ENCODE data around the gene CRHR1.

The CRHR1 gene

GRCh38 chr17:45784741-45785479, 790 bp downstream of the CRHR1 start (continued):
- no peak for TF ChIP-seq GLI2 (tag by site-specific recombination; IDR thresholded peaks at IDR 0.05; ENCODE audit: borderline replicate concordance, low read depth)
- TF ChIP-seq, protein P1, sequence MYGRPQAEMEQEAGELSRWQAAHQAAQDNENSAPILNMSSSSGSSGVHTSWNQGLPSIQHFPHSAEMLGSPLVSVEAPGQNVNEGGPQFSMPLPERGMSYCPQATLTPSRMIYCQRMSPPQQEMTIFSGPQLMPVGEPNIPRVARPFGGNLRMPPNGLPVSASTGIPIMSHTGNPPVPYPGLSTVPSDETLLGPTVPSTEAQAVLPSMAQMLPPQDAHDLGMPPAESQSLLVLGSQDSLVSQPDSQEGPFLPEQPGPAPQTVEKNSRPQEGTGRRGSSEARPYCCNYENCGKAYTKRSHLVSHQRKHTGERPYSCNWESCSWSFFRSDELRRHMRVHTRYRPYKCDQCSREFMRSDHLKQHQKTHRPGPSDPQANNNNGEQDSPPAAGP (tag by site-specific recombination; IDR thresholded peaks at IDR 0.05): no peak
- TF ChIP-seq ZNF549 (tag by site-specific recombination; IDR thresholded peaks at IDR 0.05): no peak
- TF ChIP-seq ZNF416 (tag by site-specific recombination; IDR thresholded peaks at IDR 0.05): no peak
- no peak for TF ChIP-seq AEBP2 (tag by site-specific recombination; IDR thresholded peaks at IDR 0.05; ENCODE audit: borderline replicate concordance)
- TF ChIP-seq ZNF76 (tag by site-specific recombination; IDR thresholded peaks at IDR 0.05; ENCODE audit: borderline replicate concordance, low read depth): no peak
- no peak for TF ChIP-seq ZNF677 (tag by site-specific recombination; IDR thresholded peaks at IDR 0.05)
- TF ChIP-seq ZNF214 (tag by site-specific recombination; IDR thresholded peaks at IDR 0.05; ENCODE audit: borderline replicate concordance): no peak
- TF ChIP-seq ZNF510 (tag by site-specific recombination; IDR thresholded peaks at IDR 0.05; ENCODE audit: insufficient replicate concordance): no peak
- TF ChIP-seq ZNF391 (tag by site-specific recombination; IDR thresholded peaks at IDR 0.05; ENCODE audit: borderline replicate concordance, low read depth): no peak
- no peak for TF ChIP-seq ZBTB1 (tag by site-specific recombination; IDR thresholded peaks at IDR 0.05)
- TF ChIP-seq, protein P2, sequence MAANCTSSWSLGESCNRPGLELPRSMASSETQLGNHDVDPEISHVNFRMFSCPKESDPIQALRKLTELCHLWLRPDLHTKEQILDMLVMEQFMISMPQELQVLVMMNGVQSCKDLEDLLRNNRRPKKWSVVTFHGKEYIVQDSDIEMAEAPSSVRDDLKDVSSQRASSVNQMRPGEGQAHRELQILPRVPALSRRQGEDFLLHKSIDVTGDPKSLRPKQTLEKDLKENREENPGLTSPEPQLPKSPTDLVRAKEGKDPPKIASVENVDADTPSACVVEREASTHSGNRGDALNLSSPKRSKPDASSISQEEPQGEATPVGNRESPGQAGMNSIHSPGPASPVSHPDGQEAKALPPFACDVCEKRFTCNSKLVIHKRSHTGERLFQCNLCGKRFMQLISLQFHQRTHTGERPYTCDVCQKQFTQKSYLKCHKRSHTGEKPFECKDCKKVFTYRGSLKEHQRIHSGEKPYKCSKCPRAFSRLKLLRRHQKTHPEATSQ (tag by site-specific recombination; IDR thresholded peaks at IDR 0.05): no peak
- peak; percentile 93 for TF ChIP-seq ZBTB17 (tag by site-specific recombination; IDR thresholded peaks at IDR 0.05)
- no peak for TF ChIP-seq ZNF157 (tag by site-specific recombination; IDR thresholded peaks at IDR 0.05)
- TF ChIP-seq, protein P3, sequence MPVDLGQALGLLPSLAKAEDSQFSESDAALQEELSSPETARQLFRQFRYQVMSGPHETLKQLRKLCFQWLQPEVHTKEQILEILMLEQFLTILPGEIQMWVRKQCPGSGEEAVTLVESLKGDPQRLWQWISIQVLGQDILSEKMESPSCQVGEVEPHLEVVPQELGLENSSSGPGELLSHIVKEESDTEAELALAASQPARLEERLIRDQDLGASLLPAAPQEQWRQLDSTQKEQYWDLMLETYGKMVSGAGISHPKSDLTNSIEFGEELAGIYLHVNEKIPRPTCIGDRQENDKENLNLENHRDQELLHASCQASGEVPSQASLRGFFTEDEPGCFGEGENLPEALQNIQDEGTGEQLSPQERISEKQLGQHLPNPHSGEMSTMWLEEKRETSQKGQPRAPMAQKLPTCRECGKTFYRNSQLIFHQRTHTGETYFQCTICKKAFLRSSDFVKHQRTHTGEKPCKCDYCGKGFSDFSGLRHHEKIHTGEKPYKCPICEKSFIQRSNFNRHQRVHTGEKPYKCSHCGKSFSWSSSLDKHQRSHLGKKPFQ (tag by site-specific recombination; IDR thresholded peaks at IDR 0.05): no peak
- TF ChIP-seq ZFP3 (tag by site-specific recombination; IDR thresholded peaks at IDR 0.05; ENCODE audit: low read depth): no peak
- TF ChIP-seq ELK4 (IDR thresholded peaks at IDR 0.05; ENCODE audit: borderline replicate concordance, low read depth, low read length): no peak
- no peak for TF ChIP-seq ZNF529 (tag by site-specific recombination; IDR thresholded peaks at IDR 0.05; ENCODE audit: insufficient replicate concordance)
- TF ChIP-seq, protein P4, sequence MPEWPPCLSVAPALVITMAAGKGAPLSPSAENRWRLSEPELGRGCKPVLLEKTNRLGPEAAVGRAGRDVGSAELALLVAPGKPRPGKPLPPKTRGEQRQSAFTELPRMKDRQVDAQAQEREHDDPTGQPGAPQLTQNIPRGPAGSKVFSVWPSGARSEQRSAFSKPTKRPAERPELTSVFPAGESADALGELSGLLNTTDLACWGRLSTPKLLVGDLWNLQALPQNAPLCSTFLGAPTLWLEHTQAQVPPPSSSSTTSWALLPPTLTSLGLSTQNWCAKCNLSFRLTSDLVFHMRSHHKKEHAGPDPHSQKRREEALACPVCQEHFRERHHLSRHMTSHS (tag by site-specific recombination; IDR thresholded peaks at IDR 0.05): no peak
- no peak for TF ChIP-seq ZNF473 (tag by site-specific recombination; IDR thresholded peaks at IDR 0.05)
- no peak for TF ChIP-seq ZNF266 (tag by site-specific recombination; IDR thresholded peaks at IDR 0.05; ENCODE audit: low read depth)
- TF ChIP-seq ZNF580 (tag by site-specific recombination; IDR thresholded peaks at IDR 0.05): no peak
- TF ChIP-seq, protein P5, sequence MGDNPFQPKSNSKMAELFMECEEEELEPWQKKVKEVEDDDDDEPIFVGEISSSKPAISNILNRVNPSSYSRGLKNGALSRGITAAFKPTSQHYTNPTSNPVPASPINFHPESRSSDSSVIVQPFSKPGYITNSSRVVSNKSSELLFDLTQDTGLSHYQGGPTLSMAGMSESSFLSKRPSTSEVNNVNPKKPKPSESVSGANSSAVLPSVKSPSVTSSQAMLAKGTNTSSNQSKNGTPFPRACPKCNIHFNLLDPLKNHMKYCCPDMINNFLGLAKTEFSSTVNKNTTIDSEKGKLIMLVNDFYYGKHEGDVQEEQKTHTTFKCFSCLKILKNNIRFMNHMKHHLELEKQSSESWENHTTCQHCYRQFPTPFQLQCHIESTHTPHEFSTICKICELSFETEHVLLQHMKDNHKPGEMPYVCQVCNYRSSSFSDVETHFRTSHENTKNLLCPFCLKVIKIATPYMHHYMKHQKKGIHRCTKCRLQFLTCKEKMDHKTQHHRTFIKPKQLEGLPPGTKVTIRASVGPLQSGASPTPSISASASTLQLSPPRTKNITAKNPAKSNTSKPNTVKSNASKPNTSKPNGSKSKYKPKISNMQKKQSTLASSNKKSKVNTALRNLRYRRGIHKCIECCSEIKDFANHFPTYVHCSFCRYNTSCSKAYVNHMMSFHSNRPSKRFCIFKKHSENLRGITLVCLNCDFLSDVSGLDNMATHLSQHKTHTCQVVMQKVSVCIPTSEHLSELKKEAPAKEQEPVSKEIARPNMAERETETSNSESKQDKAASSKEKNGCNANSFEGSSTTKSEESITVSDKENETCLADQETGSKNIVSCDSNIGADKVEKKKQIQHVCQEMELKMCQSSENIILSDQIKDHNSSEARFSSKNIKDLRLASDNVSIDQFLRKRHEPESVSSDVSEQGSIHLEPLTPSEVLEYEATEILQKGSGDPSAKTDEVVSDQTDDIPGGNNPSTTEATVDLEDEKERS (tag by site-specific recombination; IDR thresholded peaks at IDR 0.05): no peak
- no peak for TF ChIP-seq ZNF184 (tag by site-specific recombination; IDR thresholded peaks at IDR 0.05)
- TF ChIP-seq ZNF830 (tag by site-specific recombination; IDR thresholded peaks at IDR 0.05; ENCODE audit: low read depth): no peak
- no peak for TF ChIP-seq HOXD13 (CRISPR knock-in tag; IDR thresholded peaks at IDR 0.05; ENCODE audit: borderline replicate concordance)
- TF ChIP-seq ZNF324 (tag by site-specific recombination; IDR thresholded peaks at IDR 0.05): no peak
